Parathyroid adenoma (tissue), 2 donors: ENCODE results near the gene HS3ST3B1.

Experiments used
- H2AFZ ChIP-seq: fragments of 300-600 bp; sonication (generic); one replicate; pipeline ENCODE4 v1.7.0; 2017; ENCODE audit warnings: antibody characterized with exemption, mild to moderate bottlenecking
- H3K27ac ChIP-seq: fragments of 300-600 bp; sonication (generic); one replicate; pipeline ENCODE4 v1.7.0; 2017
- H3K27me3 ChIP-seq: fragments of 300-600 bp; sonication (generic); one replicate; pipeline ENCODE4 v1.7.0; 2017; ENCODE audit warnings: low read length; ENCODE audit not compliant: control insufficient read depth, insufficient read depth
- H3K36me3 ChIP-seq: fragments of 300-600 bp; sonication (generic); one replicate; pipeline ENCODE4 v1.7.0; 2017; ENCODE audit warnings: low read length; ENCODE audit not compliant: control insufficient read depth, insufficient read depth
- H3K4me1 ChIP-seq: fragments of 300-600 bp; sonication (generic); one replicate; pipeline ENCODE4 v1.7.0; 2017; ENCODE audit warnings: control low read depth
- H3K4me2 ChIP-seq: fragments of 300-600 bp; sonication (generic); one replicate; pipeline ENCODE4 v1.7.0; 2017; ENCODE audit warnings: low read length
- H3K4me3 ChIP-seq: fragments of 300-600 bp; sonication (generic); one replicate; pipeline ENCODE4 v1.7.0; 2017; ENCODE audit warnings: low read depth, low read length
- H3K79me2 ChIP-seq: fragments of 300-600 bp; sonication (generic); one replicate; pipeline ENCODE4 v1.7.0; 2017; ENCODE audit warnings: control low read depth
- H3K9ac ChIP-seq: fragments of 300-600 bp; sonication (generic); one replicate; pipeline ENCODE4 v1.7.0; 2017; ENCODE audit warnings: mild to moderate bottlenecking
- H3K9me3 ChIP-seq: fragments of 300-600 bp; sonication (generic); one replicate; pipeline ENCODE4 v1.7.0; 2017; ENCODE audit warnings: low read length; ENCODE audit not compliant: control insufficient read depth
- TF ChIP-seq, protein P1 (sequence below): fragments of 300-600 bp; sonication (generic); IDR thresholded peaks from one replicate; pipeline ENCODE4 v1.7.0; 2017; ENCODE audit warnings: antibody characterized with exemption, mild to moderate bottlenecking
- donor health status: primary hyperparathyroidism.

HS3ST3B1 gene

DNA sequence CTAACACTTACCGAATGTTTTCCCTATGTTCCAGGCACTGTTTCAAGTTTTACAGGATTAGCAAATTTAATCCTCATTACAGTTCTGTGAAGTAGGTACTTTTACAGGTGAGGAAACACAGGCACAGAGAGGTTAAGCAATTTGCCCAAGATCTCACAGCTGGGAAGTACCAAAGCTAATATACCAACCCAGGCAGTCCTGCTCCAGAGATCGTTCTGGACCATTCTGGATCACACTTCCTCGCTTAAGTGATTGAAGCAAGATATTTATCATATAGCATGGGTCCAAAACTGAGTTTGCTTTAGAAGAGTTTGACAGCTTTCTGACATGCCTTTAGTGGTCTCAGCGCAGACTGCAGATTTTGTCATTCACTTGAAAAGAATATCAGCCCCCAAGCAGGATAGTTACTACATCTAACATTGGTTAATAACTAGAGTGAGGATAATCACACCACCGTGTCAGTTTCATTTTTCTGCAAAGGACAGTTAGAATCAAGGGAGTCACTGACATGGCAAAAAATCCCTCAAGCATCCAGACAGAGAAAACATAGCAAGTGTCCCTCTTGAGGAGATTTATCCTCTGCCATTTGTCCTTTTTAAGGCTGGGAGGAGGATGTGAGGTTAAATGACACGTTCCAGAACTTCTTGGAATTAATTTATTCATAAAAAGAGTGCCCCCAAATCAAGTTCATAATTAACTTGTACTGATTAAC, 5.1 kb downstream of the HS3ST3B1 start:
- H3K79me2 ChIP-seq, result no peaks in the 10 kb centered on the region
- H3K36me3 ChIP-seq, result no peaks in the 10 kb centered on the region
- H2AFZ ChIP-seq, result no peak overlapping the region
- H3K4me2 ChIP-seq, result no peak overlapping the region
- H3K4me3 ChIP-seq, result no peak overlapping the region
- no peak overlapping the region for H3K9ac ChIP-seq
- no peak overlapping the region for H3K27ac ChIP-seq
- TF ChIP-seq, protein P1, sequence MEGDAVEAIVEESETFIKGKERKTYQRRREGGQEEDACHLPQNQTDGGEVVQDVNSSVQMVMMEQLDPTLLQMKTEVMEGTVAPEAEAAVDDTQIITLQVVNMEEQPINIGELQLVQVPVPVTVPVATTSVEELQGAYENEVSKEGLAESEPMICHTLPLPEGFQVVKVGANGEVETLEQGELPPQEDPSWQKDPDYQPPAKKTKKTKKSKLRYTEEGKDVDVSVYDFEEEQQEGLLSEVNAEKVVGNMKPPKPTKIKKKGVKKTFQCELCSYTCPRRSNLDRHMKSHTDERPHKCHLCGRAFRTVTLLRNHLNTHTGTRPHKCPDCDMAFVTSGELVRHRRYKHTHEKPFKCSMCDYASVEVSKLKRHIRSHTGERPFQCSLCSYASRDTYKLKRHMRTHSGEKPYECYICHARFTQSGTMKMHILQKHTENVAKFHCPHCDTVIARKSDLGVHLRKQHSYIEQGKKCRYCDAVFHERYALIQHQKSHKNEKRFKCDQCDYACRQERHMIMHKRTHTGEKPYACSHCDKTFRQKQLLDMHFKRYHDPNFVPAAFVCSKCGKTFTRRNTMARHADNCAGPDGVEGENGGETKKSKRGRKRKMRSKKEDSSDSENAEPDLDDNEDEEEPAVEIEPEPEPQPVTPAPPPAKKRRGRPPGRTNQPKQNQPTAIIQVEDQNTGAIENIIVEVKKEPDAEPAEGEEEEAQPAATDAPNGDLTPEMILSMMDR, result no peak
- no peaks in the 10 kb centered on the region for H3K4me1 ChIP-seq
- H3K9me3 ChIP-seq, result no peaks in the 10 kb centered on the region
- H3K27me3 ChIP-seq, result peaks cover 2% of the 10 kb centered on the region

DNA sequence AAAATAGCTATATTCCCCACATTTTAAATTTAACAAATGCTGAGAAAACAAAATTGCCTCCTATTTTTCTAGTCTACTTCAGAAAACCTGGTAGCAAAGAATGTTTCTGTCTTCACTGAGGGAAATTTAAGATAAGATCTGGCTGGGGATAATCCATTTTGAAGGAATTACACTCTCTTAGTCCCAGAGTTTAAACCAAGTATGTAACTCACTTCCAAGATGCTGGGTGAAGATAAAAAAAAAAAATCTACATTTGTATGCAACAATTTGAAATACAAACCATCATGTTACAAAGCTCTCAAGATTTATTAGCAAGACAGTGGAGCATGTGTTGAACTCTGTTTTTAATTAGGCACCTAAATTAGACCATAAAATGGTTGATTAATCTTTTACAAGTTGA, 5.7 kb downstream of the HS3ST3B1 start:
- H3K9me3 ChIP-seq, result no peaks in the 10 kb centered on the region
- peaks cover 2% of the 10 kb centered on the region for H3K27me3 ChIP-seq
- H2AFZ ChIP-seq, result no peak overlapping the region
- H3K9ac ChIP-seq, result no peak overlapping the region
- H3K4me1 ChIP-seq, result no peaks in the 10 kb centered on the region
- no peaks in the 10 kb centered on the region for H3K79me2 ChIP-seq
- no peaks in the 10 kb centered on the region for H3K36me3 ChIP-seq
- H3K4me2 ChIP-seq, result no peak overlapping the region
- TF ChIP-seq, protein P1, result no peak
- no peak overlapping the region for H3K4me3 ChIP-seq
- no peak overlapping the region for H3K27ac ChIP-seq

DNA sequence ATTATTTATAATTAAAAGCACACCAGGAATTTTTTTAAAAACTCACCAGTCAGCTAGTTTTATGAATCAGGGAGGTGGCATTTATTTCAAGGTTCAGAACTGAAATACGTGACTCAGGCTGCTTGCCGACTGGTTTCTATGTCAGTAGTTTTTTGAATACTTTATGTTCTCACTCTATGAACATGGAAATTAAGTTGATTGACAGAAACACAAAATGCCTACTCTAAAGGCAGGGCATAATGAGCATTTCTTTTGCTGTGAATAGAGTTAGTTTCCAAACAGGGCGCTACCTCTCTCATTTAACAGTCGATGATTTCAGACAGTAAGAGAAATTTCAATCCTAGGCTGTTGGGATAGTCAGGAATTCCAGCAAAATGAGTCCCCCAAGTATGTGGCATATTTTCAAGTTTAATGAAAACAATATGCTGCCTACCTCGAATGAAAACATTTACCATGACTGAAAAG, 6.7 kb downstream of the HS3ST3B1 start:
- TF ChIP-seq, protein P1, result no peak
- no peak overlapping the region for H3K4me2 ChIP-seq
- no peak overlapping the region for H3K9ac ChIP-seq
- H3K27ac ChIP-seq, result no peak overlapping the region
- H3K27me3 ChIP-seq, result peaks cover 2% of the 10 kb centered on the region
- no peaks in the 10 kb centered on the region for H3K36me3 ChIP-seq
- H3K4me1 ChIP-seq, result no peaks in the 10 kb centered on the region
- H3K9me3 ChIP-seq, result no peaks in the 10 kb centered on the region
- no peak overlapping the region for H2AFZ ChIP-seq
- H3K4me3 ChIP-seq, result no peak overlapping the region
- no peaks in the 10 kb centered on the region for H3K79me2 ChIP-seq

DNA sequence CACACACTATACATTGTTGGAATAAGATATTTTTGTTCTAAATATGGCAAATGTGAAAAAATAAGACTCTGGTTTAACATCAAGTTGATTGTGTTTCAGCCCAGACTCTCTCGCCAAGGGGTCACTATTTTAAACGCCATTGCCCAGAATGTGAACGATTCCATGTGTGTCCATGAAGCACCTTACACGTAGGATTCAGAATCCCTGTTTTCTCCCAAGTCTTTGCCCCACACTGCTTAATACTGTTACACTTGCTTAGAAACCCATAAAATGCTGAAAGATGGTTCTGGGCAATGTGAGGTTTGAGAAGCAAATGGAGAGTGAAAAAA, 7.7 kb downstream of the HS3ST3B1 start:
- peak overlapping the region; percentile 52 for H3K4me3 ChIP-seq
- no peak overlapping the region for H3K9ac ChIP-seq
- H3K4me1 ChIP-seq, result no peaks in the 10 kb centered on the region

More for the DNA sequence above, 7.7 kb downstream of the HS3ST3B1 start:
- H3K27me3 ChIP-seq, result peaks cover 2% of the 10 kb centered on the region
- H3K4me2 ChIP-seq, result peak overlapping the region; percentile 42
- H3K9me3 ChIP-seq, result no peaks in the 10 kb centered on the region
- TF ChIP-seq, protein P1, result no peak
- H3K79me2 ChIP-seq, result no peaks in the 10 kb centered on the region
- no peak overlapping the region for H2AFZ ChIP-seq
- no peaks in the 10 kb centered on the region for H3K36me3 ChIP-seq
- H3K27ac ChIP-seq, result no peak overlapping the region
